ENCODE results near the gene EPSTI1. TPM values are rescaled to one million over a fixed set of nuclear protein-coding genes. Genes with fewer than 3 reads are reported as not detected.

The EPSTI1 gene
- total and polyA plus RNA-seq, 2 experiments from 2014 or later, result 1.5 to 2.5 TPM

GRCh38 chr13:42968906-42969305 lies 23.1 kb downstream of the EPSTI1 start:
- no peak for DNase-seq
- H4K20me1 ChIP-seq (ENCODE audit: insufficient read depth), result no peaks in the 10 kb centered on the region
- H3K27ac ChIP-seq, result no peak overlapping the region
- no peak overlapping the region for H3K9ac ChIP-seq
- WGBS, 2 experiments (ENCODE audit: low coverage in 1 of 2, low lambda C conversion rate in 2 of 2, missing lambda C conversion rate in 2 of 2), result 83 to 84% methylated on average over 8 of the region's 8 CpGs
- H3K4me3 ChIP-seq, result no peak overlapping the region
- in situ Hi-C loops (cut with MboI), result no loop called here
- H3K9me2 ChIP-seq (ENCODE audit: insufficient read depth), result no peaks in the 10 kb centered on the region
- 0 out of 2 replicates have a peak, but pooled peaks cover 5% of the 10 kb centered on the region for H3F3A ChIP-seq (ENCODE audit: insufficient read depth)
- H3K4me2 ChIP-seq (ENCODE audit: unreplicated experiment), result no peak overlapping the region
- H2AFZ ChIP-seq, result no peak overlapping the region
- H3K9me3 ChIP-seq (ENCODE audit: low read depth), result no peaks in the 10 kb centered on the region
- no peaks in the 10 kb centered on the region for H3K27me3 ChIP-seq (replicated peaks; ENCODE audit: insufficient read depth)
- H3K36me3 ChIP-seq (ENCODE audit: low read depth), result no peaks in the 10 kb centered on the region
- TF ChIP-seq EZH2 (IDR thresholded peaks at IDR 0.05; ENCODE audit: insufficient read depth, poor library complexity, severe bottlenecking) (no peak), EZH2phosphoT487 (IDR thresholded peaks at IDR 0.05; ENCODE audit: insufficient read depth, low read depth) (no peak)
- peaks cover 29% of the 10 kb centered on the region for H3K4me1 ChIP-seq (ENCODE audit: insufficient read depth)
- H3K79me2 ChIP-seq (ENCODE audit: insufficient read depth), result no peaks in the 10 kb centered on the region

GRCh38 chr13:42967660-42968059 lies 24.4 kb downstream of the EPSTI1 start:
- Histone ChIP-seq H3K9ac (no peak overlapping the region), H3K79me2 (ENCODE audit: insufficient read depth) (no peaks in the 10 kb centered on the region), H4K20me1 (ENCODE audit: insufficient read depth) (no peaks in the 10 kb centered on the region), H3K9me2 (ENCODE audit: insufficient read depth) (no peaks in the 10 kb centered on the region), H3K4me2 (ENCODE audit: unreplicated experiment) (no peak overlapping the region), H3K4me1 (ENCODE audit: insufficient read depth) (peaks cover 26% of the 10 kb centered on the region), H3K27me3 (replicated peaks; ENCODE audit: insufficient read depth) (no peaks in the 10 kb centered on the region), H3K9me3 (ENCODE audit: low read depth) (no peaks in the 10 kb centered on the region), H3K27ac (no peak overlapping the region), H3F3A (ENCODE audit: insufficient read depth) (0 out of 2 replicates have a peak, but pooled peaks cover 5% of the 10 kb centered on the region), H3K36me3 (ENCODE audit: low read depth) (no peaks in the 10 kb centered on the region), H3K4me3 (no peak overlapping the region), H2AFZ (no peak overlapping the region)
- WGBS, 2 experiments (ENCODE audit: low coverage in 1 of 2, low lambda C conversion rate in 2 of 2, missing lambda C conversion rate in 2 of 2), result 82 to 88% methylated on average over 5 of the region's 5 CpGs
- in situ Hi-C loops (cut with MboI), result no loop called here
- no peak for TF ChIP-seq EZH2 (IDR thresholded peaks at IDR 0.05; ENCODE audit: insufficient read depth, poor library complexity, severe bottlenecking)
- no peak for TF ChIP-seq EZH2phosphoT487 (IDR thresholded peaks at IDR 0.05; ENCODE audit: insufficient read depth, low read depth)
- DNase-seq, result no peak

DNA sequence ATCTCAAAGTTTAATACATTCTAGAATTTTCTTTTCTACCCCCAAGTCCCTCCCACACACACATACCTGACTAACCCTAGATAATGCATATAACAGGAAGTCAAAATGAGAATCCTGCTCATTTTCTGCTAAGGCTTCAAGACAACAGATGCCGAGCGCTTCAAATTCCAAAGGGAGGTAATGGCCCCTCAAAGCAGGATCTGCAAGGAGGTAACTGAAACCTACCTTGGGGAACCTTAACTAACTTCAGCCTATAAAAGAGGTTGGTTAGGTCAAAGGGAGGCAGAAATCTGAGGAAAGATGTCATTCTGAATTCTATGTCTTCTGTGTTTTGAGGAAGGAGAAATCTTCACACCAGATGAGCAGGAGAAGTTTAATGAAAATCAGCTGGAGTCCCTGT lies 26.8 kb downstream of the EPSTI1 start:
- H3K9me2 ChIP-seq (ENCODE audit: insufficient read depth), result no peaks in the 10 kb centered on the region
- H3K36me3 ChIP-seq (ENCODE audit: low read depth), result no peaks in the 10 kb centered on the region
- no peak overlapping the region for H3K27ac ChIP-seq
- H4K20me1 ChIP-seq (ENCODE audit: insufficient read depth), result no peaks in the 10 kb centered on the region
- no peaks in the 10 kb centered on the region for H3K79me2 ChIP-seq (ENCODE audit: insufficient read depth)
- TF ChIP-seq EZH2 (IDR thresholded peaks at IDR 0.05; ENCODE audit: insufficient read depth, poor library complexity, severe bottlenecking), result no peak
- no peak for TF ChIP-seq EZH2phosphoT487 (IDR thresholded peaks at IDR 0.05; ENCODE audit: insufficient read depth, low read depth)
- no peaks in the 10 kb centered on the region for H3K9me3 ChIP-seq (ENCODE audit: low read depth)
- H3K27me3 ChIP-seq (replicated peaks; ENCODE audit: insufficient read depth), result no peaks in the 10 kb centered on the region
- WGBS, 2 experiments (ENCODE audit: low coverage in 1 of 2, low lambda C conversion rate in 2 of 2, missing lambda C conversion rate in 2 of 2), result 49 to 50% methylated on average over 2 of the region's 2 CpGs
- H3F3A ChIP-seq (ENCODE audit: insufficient read depth), result no peaks in the 10 kb centered on the region
- in situ Hi-C loops (cut with MboI), result no loop called here
- no peak overlapping the region for H3K4me3 ChIP-seq
- no peak for DNase-seq
- H3K4me2 ChIP-seq (ENCODE audit: unreplicated experiment), result no peak overlapping the region
- H3K4me1 ChIP-seq (ENCODE audit: insufficient read depth), result peaks cover 9% of the 10 kb centered on the region; the same call in 1 of the 2 replicates
- H3K9ac ChIP-seq, result no peak overlapping the region
- no peak overlapping the region for H2AFZ ChIP-seq

- 98 to 100% methylated on average over 1 of the region's 1 CpG for WGBS, 2 experiments (ENCODE audit: low coverage in 1 of 2, low lambda C conversion rate in 2 of 2, missing lambda C conversion rate in 2 of 2)
- H3K27me3 ChIP-seq (replicated peaks; ENCODE audit: insufficient read depth), result no peaks in the 10 kb centered on the region
- no peaks in the 10 kb centered on the region for H4K20me1 ChIP-seq (ENCODE audit: insufficient read depth)
- in situ Hi-C loops (cut with MboI), result no loop called here
- H3K9me2 ChIP-seq (ENCODE audit: insufficient read depth), result no peaks in the 10 kb centered on the region
- TF ChIP-seq EZH2 (IDR thresholded peaks at IDR 0.05; ENCODE audit: insufficient read depth, poor library complexity, severe bottlenecking) (no peak), EZH2phosphoT487 (IDR thresholded peaks at IDR 0.05; ENCODE audit: insufficient read depth, low read depth) (no peak)
- peaks cover 9% of the 10 kb centered on the region; the same call in 1 of the 2 replicates for H3K4me1 ChIP-seq (ENCODE audit: insufficient read depth)
- H3K4me3 ChIP-seq, result no peak overlapping the region
- H3K27ac ChIP-seq, result no peak overlapping the region
- DNase-seq, result no peak
- no peaks in the 10 kb centered on the region for H3K9me3 ChIP-seq (ENCODE audit: low read depth)
- no peaks in the 10 kb centered on the region for H3K36me3 ChIP-seq (ENCODE audit: low read depth)
- H3F3A ChIP-seq (ENCODE audit: insufficient read depth), result no peaks in the 10 kb centered on the region
- H3K9ac ChIP-seq, result no peak overlapping the region
- H3K79me2 ChIP-seq (ENCODE audit: insufficient read depth), result no peaks in the 10 kb centered on the region
- H2AFZ ChIP-seq, result no peak overlapping the region
- H3K4me2 ChIP-seq (ENCODE audit: unreplicated experiment), result no peak overlapping the region
Observed at GRCh38 chr13:42964761-42965161, 27.3 kb downstream of the EPSTI1 start.

- Histone ChIP-seq H3F3A (ENCODE audit: insufficient read depth) (no peaks in the 10 kb centered on the region), H3K27ac (no peak overlapping the region), H3K79me2 (ENCODE audit: insufficient read depth) (no peaks in the 10 kb centered on the region), H3K4me3 (no peak overlapping the region), H3K9me2 (ENCODE audit: insufficient read depth) (no peaks in the 10 kb centered on the region), H2AFZ (no peak overlapping the region), H3K4me2 (ENCODE audit: unreplicated experiment) (no peak overlapping the region), H3K36me3 (ENCODE audit: low read depth) (no peaks in the 10 kb centered on the region), H4K20me1 (ENCODE audit: insufficient read depth) (no peaks in the 10 kb centered on the region), H3K27me3 (replicated peaks; ENCODE audit: insufficient read depth) (no peaks in the 10 kb centered on the region), H3K9ac (no peak overlapping the region), H3K4me1 (ENCODE audit: insufficient read depth) (0 out of 2 replicates have a peak, but pooled peaks cover under 1% of the 10 kb centered on the region), H3K9me3 (ENCODE audit: low read depth) (no peaks in the 10 kb centered on the region)
- TF ChIP-seq EZH2phosphoT487 (IDR thresholded peaks at IDR 0.05; ENCODE audit: insufficient read depth, low read depth), result no peak
- TF ChIP-seq EZH2 (IDR thresholded peaks at IDR 0.05; ENCODE audit: insufficient read depth, poor library complexity, severe bottlenecking), result no peak
- DNase-seq, result no peak
- in situ Hi-C loops (cut with MboI), result no loop called here
- WGBS, 2 experiments (ENCODE audit: low coverage in 1 of 2, low lambda C conversion rate in 2 of 2, missing lambda C conversion rate in 2 of 2), result 95 to 97% methylated on average over 2 of the region's 2 CpGs
Observed at GRCh38 chr13:42959615-42960014, 32.4 kb downstream of the EPSTI1 start.

Measured in GM23248 (cell line).